HL-60/S4 treated with phorbol 12-myristate 13-acetate at 8.2 ng/mL for 4 days and 3 days (cell line): ENCODE measurements around the gene LCN12.

ENCODE experiments used
- in situ Hi-C: fragments of 300-500 bp; cut with MboI; formaldehyde crosslinking; loops from 2 replicates; pipeline ENCODE4 v1.15.0; 2022; ENCODE audit warnings: low sequenced_read_pairs

LCN12 gene

GRCh38 chr9:136951541-136952320, at the start of gene LCN12:
LCN12 (plus strand) TSS chr9:136952273; CDS start chr9:136952328, 55 bp downstream.
- in situ Hi-C loops, result no loop called here

GRCh38 chr9:136903041-136903554, 49.0 kb upstream of the LCN12 start:
- in situ Hi-C loops, result no loop called here

- in situ Hi-C loops, result no loop called here
Measured at GRCh38 chr9:136906266-136906665, 45.8 kb upstream of the LCN12 start.

GRCh38 chr9:136907011-136907914, 44.8 kb upstream of the LCN12 start:
- in situ Hi-C loops, result no loop called here

GRCh38 chr9:136910197-136910900, 41.7 kb upstream of the LCN12 start:
- in situ Hi-C loops, result no loop called here

- in situ Hi-C loops, result no loop called here
Measured at GRCh38 chr9:136910901-136911245, 41.2 kb upstream of the LCN12 start.

GRCh38 chr9:136913701-136914438, 38.2 kb upstream of the LCN12 start:
- in situ Hi-C loops, result no loop called here

GRCh38 chr9:136915632-136916329, 36.3 kb upstream of the LCN12 start:
- in situ Hi-C loops, result no loop called here

- in situ Hi-C loops, result no loop called here
Measured at GRCh38 chr9:136916330-136917184, 35.5 kb upstream of the LCN12 start.

GRCh38 chr9:136917902-136918301, 34.2 kb upstream of the LCN12 start:
- in situ Hi-C loops, result no loop called here

- in situ Hi-C loops, result no loop called here
Measured at GRCh38 chr9:136920069-136920468, 32.0 kb upstream of the LCN12 start.

GRCh38 chr9:136920734-136921231, 31.3 kb upstream of the LCN12 start:
- in situ Hi-C loops, result no loop called here

- in situ Hi-C loops, result no loop called here
Measured at GRCh38 chr9:136921307-136921706, 30.8 kb upstream of the LCN12 start.

GRCh38 chr9:136921718-136922117, 30.4 kb upstream of the LCN12 start:
- in situ Hi-C loops, result no loop called here

GRCh38 chr9:136922540-136922939, 29.5 kb upstream of the LCN12 start:
- in situ Hi-C loops, result no loop called here

GRCh38 chr9:136923881-136924280, 28.2 kb upstream of the LCN12 start:
- in situ Hi-C loops, result no loop called here

GRCh38 chr9:136925414-136926153, 26.5 kb upstream of the LCN12 start:
- in situ Hi-C loops, result no loop called here

- in situ Hi-C loops, result no loop called here
Measured at GRCh38 chr9:136926154-136926704, 25.8 kb upstream of the LCN12 start.
